GM19240 (cell line): Measurements from ENCODE around the gene MAP1A.
A peak's percentile ranks its signal among the peaks of the same experiment; 100 is the strongest.

Experiments
- DNase-seq: peaks from one replicate; pipeline ENCODE4 v3.0.0; 2011; ENCODE audit warnings: low spot score; ENCODE audit not compliant: insufficient read length

Gene MAP1A

DNA sequence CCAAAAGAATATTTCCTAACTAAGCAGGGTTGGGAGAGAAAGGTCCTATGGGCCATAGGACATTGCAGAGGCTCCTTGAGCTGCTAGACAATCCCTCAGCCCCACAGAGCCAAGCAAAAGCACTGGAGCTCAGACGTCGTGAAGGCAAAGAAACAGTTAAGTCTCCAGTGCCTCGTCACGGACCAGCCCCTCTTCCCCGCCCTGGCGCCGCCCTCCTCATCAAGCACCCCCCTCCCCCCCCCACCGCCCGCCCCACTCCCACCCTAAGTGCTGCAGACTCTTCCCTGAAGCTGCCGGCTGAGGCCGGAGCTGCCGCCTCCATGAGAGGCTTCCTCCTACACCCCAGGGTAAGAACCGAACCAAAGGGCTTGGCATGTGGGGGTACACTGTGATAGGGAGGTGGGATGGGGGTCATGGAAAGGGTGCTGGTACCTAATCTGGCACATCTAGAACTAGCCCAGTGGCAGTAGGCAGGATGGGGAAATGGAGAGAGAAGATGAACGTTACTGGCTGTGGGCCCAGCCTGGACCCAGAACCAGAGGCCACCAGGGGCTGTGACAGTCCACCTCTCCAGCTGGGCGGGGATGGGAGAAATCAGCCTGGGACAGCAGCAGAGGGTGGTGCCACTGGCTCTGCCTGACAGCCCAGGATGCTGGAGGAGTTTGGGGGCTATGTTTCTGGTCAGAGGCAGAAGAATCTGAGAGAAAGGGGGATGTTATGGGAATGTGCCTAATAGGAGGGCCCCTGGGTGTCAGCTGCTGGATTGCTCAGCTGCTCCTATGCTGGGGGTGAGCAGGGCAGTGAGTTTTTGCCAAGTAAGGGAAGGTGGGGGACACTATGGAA lies at the start of gene MAP1A:
TSS of gene MAP1A (plus strand) at position 255 of the 843 bp plus-strand sequence. CDS start 3,866 bp downstream, outside the sequence.
- DNase-seq = no peak

DNA sequence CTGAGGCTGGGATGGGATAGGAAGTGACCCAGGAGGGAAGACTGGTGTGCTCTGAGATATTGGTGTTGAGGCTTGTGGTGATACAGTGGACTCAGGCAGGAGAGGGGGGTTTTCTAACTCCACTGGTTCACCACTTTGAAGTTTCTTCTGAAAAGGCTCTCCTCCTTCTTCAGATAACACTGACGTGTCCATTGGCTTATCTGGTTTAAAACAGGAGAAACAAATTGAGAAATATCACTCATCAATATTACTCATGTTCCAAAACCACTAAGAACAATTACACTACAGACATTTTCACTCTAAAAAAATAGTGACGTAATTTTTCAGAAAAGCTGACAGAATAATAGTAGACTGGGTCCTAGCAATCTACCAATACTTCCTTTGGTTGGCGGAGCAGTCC lies 47.5 kb upstream of the MAP1A start:
- DNase-seq = no peak

DNA sequence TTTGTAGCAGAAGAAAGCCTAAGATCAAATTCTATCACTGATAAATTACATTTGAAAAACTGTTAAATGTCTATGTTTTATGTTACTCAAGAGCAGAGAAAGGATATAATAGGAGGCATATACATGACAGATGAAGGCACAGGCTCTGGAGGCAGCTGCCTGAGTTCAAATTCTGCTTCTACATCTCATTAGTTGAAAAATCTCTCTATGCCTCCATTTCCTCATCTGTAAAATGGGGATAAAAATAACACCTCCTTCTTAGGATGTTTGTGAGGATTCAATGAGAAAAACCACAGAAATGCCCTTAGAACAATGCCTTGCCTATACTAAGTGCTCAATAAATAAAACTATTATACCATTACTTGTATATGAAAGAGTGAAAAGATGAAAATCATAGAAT lies 45.4 kb upstream of the MAP1A start:
- DNase-seq = no peak

DNA sequence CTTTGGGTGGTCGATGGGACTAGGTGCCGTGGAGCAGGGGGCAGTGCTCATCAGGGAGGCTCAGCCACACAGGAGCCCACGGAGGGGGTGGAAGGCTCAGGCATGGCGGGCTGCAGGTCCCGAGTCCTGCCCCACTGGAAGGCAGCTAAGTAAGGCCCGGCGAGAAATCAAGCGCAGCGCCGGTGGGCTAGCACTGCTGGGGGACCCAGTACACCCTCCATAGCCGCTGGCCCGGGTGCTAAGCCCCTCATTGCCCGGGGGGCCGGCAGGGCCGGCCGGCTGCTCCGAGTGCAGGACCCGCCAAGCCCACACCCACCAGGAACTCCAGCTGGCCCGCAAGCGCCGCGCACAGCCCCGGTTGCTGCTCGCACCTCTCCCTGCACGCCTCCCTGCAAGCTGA lies 43.5 kb upstream of the MAP1A start:
- no peak for DNase-seq

DNA sequence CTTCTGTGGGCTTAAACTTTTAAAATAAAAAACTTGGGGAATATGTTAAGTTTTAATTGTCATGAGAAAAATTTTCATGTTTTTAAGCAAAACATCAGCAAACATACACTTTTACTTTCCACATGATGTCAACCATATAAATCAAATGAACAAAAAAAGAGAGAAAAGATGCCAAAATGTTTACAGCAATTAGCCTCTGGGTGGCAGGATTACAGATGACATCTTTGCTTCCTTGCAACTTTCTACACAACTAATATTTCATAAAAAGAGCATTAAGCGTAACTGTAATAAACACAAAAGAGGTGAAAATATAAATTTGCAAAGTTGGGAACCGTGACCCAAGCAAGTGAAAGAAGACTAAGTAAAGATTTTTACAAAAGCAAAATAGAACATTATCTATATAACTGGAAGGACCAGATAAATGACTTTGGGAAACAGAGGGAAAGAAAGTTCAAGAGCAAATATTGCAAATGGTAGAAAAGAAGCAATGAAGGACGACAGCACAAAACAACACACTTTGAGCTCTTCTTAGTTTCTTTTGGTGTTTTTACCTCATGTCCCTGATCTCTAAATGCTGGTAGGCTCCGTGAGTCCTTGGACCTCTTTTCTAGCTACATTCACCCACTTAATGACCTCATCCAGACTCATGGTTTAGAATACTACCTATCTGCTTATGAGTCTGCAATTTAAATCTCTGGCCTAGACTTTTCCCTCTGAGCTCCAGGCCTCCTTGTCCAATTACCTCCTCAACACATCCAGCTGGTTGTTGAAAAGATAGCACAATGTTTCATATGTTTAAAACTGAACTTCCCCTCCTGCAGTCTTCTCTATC lies 33.9 kb upstream of the MAP1A start:
- no peak for DNase-seq

DNA sequence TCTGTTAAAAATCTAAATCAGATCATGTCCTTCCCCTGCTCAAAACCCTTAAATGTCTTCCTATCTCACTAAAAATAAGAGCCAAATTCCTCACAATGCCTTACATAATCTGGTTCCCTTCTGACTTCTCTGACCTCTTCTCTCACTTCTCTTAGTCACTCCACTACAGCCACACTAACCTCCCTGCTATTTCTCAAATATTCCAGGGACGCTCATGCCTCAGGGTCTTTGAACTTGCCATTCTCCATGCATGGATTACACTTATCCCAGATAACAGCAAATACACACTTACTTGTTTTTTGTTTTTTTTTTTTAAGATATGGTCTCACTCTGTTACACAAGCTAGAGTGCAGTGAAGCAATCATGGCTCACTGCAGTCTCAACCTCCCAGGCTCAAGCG lies 33.0 kb upstream of the MAP1A start:
- no peak for DNase-seq

DNA sequence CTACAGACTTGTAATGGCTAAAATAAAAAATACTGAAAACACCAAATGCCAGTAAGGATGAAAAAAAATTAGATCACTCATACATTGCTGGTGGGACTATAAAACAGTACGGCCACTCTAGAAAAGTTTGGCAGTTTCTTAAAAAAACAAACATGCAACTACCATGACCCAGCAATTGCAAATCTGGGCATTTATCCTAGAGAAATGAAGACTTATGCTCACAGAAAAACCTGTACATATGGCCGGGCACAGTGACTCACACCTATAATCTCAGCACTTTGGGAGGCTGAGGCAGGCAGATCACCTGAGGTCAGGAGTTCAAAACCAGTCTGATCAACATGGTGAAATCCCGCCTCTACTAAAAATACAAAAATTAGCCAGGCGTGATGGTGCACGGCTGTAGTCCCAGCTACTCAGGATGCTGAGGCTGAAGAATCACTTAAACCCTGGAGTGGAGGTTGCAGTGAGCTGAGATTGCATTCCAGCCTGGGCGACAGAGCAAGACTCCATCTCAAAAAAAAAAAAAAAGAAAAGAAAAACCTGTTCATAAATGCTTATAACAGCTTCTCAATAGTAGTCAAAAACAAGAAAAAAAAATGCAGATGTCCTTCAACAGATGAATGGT lies 30.0 kb upstream of the MAP1A start:
- DNase-seq = no peak

DNA sequence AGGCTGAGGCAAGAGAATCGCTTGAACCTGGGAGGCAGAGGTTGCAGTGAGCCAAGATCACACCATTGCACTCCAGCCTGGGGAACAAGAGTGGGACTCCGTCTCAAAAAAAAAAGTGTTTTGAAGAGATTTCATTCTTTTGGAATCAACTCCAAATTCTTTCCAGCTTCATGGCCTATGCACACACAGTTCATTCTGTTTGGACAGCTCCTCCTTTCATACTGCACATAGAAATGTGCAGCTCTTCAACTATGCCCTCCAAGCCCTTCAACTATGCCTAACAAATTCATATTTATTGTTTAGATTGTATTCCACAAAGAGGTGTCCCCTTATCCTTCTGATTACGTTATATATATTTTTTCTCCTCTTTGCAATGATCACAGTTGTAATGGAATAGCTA lies 28.6 kb upstream of the MAP1A start:
- no peak for DNase-seq

DNA sequence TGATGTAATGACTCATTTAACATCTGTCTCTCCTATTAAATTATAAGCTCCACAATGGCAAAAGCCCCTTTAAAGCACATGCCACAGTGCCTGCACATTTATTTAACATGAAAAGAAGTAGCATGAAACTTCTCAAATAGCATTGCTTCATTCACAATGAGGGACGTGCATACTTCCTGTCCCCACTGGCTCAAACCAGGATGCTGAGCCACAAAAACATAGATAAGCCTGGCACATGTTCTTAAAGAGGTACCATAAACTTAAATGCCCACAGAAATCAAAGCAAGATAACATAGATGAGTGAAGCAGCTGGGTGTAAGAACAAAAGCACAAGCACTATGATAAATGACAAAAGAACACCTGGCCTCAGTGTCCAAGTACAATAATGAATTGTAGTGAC lies 28.2 kb upstream of the MAP1A start:
- DNase-seq = no peak

DNA sequence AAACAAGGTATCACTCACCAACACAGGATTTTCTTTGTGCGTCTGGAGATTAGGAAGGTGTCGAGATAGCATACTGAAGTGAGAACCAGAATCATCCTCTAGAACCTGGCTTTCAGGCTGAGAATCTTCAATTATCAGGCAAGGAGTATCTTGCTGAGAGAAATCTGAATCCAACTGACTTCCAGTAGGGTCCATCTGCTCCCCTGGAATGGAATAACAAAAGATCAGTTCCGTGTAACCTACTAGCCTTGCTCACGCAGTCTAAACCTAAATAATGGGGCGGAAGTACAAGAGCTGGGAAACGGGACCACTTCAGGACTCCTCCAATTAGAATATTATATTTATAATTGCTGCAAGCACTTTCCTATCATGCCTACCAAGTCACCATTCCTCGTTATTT lies 25.1 kb upstream of the MAP1A start:
- DNase-seq = no peak

DNA sequence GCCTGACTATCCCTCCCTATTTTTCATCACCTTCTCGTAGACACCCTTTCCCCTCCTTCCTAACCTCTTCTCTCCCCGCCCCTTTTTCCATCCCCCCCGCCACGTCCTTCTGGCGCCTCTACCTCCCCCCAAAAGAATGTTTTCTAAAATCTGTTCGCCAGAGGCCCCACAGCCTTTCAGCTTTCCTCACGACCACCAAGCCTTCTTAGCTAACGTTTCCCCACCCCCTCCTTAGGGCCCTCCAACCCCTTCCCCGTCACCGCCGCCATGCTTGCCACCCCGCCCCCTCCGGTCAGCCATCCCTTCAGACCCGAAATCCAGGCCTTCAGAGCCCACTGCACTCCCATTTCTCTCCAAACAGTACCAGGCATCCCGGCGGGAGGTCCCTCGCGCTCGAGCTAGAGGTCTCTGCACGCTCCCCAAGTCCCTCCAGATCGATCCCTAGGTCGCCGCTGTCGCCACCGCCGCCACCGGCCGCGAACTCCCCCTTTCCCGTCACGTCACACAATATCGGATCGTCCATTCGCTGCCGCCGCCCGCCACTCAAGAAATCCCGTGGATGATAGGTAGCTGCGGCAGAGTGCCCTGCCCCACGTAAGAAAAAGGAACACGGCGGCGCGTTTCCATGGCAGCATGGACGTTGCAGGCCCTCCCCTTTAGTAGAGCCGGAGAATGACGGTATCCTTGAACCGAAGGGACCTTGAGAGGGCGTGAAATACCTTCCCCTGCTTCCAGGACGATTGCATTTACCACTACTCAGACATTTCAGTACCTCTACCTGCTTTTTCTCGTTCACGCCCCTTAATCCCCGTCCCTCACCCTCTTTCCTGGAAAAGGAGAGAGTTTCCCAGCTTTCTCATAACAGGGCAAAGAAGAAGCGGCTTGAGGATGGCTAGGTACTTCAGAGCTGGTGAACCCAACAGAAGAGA lies 24.5 kb upstream of the MAP1A start, which contains the start of gene TP53BP1:
TSS of gene TP53BP1 (minus strand) at position 484 of the 929 bp plus-strand sequence. CDS start at position 371, 113 bp downstream.
- DNase-seq = peak; percentile 92

DNA sequence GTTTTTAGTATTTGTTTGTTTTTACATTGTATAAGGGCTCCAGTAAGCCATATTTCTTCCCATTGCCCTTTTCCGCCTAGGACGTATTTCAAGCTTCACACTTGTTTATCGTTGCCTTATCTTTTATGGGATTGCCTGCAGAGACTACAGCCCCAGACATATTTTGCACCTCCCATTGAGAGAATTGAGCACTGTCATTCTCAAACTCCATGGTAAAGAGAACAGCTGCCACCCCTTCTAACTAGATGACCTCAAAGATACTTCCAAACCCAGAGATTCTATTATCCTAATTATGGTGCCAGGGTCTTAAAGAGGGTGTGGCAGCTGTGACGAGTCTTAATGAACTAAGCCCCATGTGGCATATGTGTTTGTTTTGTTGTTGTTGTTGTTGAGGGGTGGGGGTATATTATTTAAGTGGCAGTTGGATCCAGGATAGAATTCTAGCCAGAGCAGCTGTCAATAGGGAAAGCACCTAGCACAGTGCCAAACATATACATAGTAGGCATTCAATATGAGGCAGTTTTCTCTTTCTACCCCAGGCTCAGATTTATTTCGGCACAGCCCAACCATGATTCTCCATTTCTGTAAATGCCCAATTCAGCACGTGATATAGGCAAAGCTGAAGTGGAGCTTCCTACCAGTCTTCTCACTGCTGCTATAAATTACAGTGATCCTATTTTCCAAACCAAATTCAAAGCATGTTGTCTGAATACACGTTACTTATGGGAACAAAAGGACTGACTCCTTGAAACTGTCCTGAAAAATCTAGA lies 23.5 kb upstream of the MAP1A start:
- DNase-seq = no peak

DNA sequence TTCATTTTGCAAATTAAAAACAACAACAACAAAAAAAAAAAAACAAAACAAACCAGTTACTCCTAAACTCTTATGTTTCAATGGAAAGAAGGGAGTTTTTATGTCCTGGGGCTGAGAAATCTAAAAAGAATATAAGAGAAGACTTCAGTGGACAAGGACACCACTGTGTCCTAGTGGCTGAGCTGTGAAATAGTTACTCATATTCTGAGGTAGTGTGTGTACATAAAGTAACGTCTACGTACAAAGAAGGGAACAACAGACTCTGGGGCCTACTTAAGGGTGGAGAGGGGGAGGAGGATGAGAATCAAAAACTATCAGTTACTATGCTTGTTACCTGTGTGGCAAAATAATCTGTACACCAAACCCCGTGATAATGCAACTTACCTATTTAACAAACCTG lies 18.4 kb upstream of the MAP1A start:
- no peak for DNase-seq

DNA sequence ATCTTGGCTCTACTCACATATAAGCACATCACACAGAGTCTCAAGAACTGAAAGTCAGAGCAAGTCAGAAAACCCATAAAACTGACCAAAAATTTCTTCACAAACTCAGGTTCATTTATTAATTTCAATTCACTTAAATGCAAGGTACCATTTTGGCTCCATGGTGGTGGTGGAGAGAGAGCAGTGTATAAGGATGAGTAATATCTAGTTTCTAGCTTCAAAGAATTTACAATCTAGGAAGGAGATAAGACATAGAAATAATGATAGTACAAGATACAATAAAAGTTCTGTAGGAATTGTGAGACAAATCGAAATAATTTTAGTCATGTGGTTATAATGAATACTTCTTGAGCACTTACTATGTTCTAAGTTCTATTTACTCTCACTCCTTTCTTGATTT lies 17.8 kb upstream of the MAP1A start:
- no peak for DNase-seq

DNA sequence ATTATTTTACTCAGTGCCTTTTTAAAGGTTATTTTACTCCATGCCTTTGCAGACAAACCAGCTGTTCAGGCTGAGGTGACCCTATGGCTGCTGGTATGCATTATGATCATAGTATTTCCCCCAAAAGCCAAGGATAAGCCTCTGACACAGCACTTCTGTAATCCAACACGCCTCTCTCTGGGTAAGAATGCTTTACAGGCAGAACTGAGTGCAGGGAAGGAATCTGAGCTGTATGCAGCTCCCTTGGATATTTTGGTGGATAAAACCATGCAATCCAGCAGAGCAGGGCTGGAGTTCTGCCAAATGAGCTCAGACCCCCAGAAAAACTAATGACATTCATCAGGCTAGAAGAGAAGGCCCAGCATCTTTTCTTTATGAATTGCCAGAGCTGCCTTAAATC lies 11.7 kb upstream of the MAP1A start:
- DNase-seq = no peak

DNA sequence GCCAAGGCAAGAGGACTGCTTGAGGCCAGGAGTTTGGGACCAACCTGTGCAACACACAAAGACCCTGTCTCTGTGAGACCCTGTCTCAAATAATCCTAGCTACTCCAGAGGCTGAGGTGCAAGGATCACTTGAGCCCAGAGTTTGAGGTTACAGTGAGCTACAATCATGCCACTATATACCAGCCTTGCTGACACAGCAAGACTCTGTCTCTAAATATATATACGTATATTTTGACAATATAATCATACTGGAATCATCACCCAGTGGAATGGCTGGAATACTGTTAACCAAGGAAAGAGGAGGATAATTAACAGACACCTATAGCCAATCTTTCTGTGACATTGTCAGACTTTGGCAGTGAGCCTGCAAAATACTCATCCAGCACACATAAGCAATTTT lies 9.0 kb upstream of the MAP1A start:
- no peak for DNase-seq

DNA sequence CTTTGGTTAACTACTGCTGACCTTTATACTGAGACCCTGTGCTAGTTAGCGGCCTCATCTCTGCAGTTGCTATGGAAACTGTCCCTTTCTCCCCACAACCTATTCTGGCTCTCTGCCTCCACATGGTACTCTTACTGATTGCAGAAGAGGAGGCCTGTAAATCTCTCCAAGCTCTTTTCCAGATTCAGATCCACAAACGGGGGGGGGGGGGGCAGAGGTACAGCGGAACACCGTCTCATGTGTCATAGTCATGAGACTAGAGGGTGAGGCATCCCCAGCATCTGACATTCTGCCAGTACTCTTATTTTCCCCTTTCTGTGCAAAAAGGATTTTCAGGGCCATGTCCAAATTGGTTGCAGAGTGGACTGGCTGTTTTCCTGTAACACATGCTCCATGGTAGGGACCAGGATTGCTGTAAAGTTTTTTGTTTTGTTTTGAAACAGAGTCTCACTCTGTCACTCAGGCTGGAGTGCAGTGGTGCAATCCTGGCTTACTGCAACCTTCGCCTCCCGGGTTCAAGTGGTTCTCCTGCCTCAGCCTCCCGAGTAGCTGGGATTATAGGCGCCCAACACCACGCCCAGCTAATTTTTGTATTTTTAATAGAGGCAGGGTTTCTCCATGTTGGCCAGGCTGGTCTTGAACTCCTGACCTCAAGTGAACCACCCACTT lies 8.3 kb upstream of the MAP1A start:
- DNase-seq = no peak

DNA sequence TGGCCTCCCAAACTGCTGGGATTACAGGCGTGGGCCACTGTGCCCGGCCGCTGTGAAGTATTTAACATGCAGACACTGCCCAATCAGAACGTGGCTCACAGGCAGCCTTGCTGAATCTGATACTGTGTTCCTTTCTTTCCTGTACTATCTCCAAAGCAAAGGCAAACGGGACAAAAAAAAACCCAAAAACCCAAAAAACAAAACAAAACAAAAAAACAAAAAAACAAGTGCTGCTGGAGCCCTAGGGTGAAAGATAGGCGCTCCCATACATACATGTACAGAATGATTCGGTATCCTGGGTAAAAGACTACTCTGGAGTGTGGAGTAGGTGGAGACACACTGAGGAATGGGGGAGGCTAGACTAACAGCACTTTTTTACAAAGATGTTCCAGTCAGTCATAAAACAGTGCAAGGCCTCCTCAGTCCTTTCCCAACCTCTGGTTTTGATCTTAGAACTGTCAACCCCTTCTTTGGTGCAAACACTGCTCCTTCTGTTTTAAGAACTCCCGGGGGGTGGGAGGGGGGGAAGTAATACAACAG lies 7.7 kb upstream of the MAP1A start:
- no peak for DNase-seq
